ENCODE data around the gene DGKI. TPM values are rescaled to one million over a fixed set of nuclear protein-coding genes. Genes with fewer than 3 reads are reported as not detected.

DGKI gene
- total and polyA plus RNA-seq, 4 donors: 0.03 to 1.5 (median 0.33) TPM

- 21 to 25% methylated on average over 18 of the region's 18 CpGs for WGBS, 2 donors
- peaks cover 0 to 56% (median 41%) of the 10 kb centered on the region in 3 donors for H3K27me3 ChIP-seq (ENCODE audit: control insufficient read depth in 3 of 3, insufficient read depth in 3 of 3, low read length in 2 of 3)
- H3K4me3 ChIP-seq: no peak overlapping the region
- H3K36me3 ChIP-seq (ENCODE audit: control insufficient read depth in 4 of 4, insufficient read depth in 4 of 4, low read length in 4 of 4): no peaks in the 10 kb centered on the region
- no peak for TF ChIP-seq CTCF (IDR thresholded peaks at IDR 0.05; ENCODE audit: control extremely low read depth, extremely low read depth)
- H3K4me1 ChIP-seq (ENCODE audit: control insufficient read depth in 5 of 5, insufficient read depth in 5 of 5, low read length in 5 of 5): peaks cover 0 to 14% (median 0%) of the 10 kb centered on the region in 5 donors
- peaks cover 0 to 2% (median 0%) of the 10 kb centered on the region in 4 donors for H3K9me3 ChIP-seq (ENCODE audit: control insufficient read depth in 4 of 4, insufficient read depth in 3 of 4, low read length in 3 of 4)
- DNase-seq (peak; percentile 16 to 36 (median 33)), ATAC-seq (ENCODE audit: insufficient read depth, low FRiP score) (no peak)
- no peak overlapping the region for H3K9ac ChIP-seq (ENCODE audit: insufficient read depth in 1 of 2, low read length in 2 of 2)
- H3K27ac ChIP-seq (ENCODE audit: low read depth in 1 of 2, low read length in 1 of 2): no peak overlapping the region
Observed at GRCh38 chr7:137847568-137848050, 835 bp upstream of the DGKI start.

GRCh38 chr7:137846549-137846826, 286 bp downstream of the DGKI start:
- no peaks in the 10 kb centered on the region for H3K36me3 ChIP-seq (ENCODE audit: control insufficient read depth in 4 of 4, insufficient read depth in 4 of 4, low read length in 4 of 4)
- no peak overlapping the region for H3K4me3 ChIP-seq
- H3K27ac ChIP-seq (ENCODE audit: low read depth in 1 of 2, low read length in 1 of 2): no peak overlapping the region
- no peak for DNase-seq
- no peak overlapping the region for H3K9ac ChIP-seq (ENCODE audit: insufficient read depth in 1 of 2, low read length in 2 of 2)
- H3K9me3 ChIP-seq (ENCODE audit: control insufficient read depth in 4 of 4, insufficient read depth in 3 of 4, low read length in 3 of 4): peaks cover 0 to 2% (median 0%) of the 10 kb centered on the region in 4 donors
- no peak for TF ChIP-seq CTCF (IDR thresholded peaks at IDR 0.05; ENCODE audit: control extremely low read depth, extremely low read depth)
- ATAC-seq (ENCODE audit: insufficient read depth, low FRiP score): no peak
- peaks cover 0 to 62% (median 41%) of the 10 kb centered on the region in 3 donors for H3K27me3 ChIP-seq (ENCODE audit: control insufficient read depth in 3 of 3, insufficient read depth in 3 of 3, low read length in 2 of 3)
- WGBS, 2 donors: 0 to 1% methylated on average over 23 to 47 of the region's 47 CpGs
- H3K4me1 ChIP-seq (ENCODE audit: control insufficient read depth in 5 of 5, insufficient read depth in 5 of 5, low read length in 5 of 5): peaks cover 0 to 14% (median 0%) of the 10 kb centered on the region in 5 donors

GRCh38 chr7:137844677-137845425, 1.9 kb downstream of the DGKI start:
- peaks cover 0 to 2% (median 0%) of the 10 kb centered on the region in 4 donors for H3K9me3 ChIP-seq (ENCODE audit: control insufficient read depth in 4 of 4, insufficient read depth in 3 of 4, low read length in 3 of 4)
- TF ChIP-seq CTCF (IDR thresholded peaks at IDR 0.05; ENCODE audit: control extremely low read depth, extremely low read depth): no peak
- no peak overlapping the region for H3K9ac ChIP-seq (ENCODE audit: insufficient read depth in 1 of 2, low read length in 2 of 2)
- no peaks in the 10 kb centered on the region for H3K36me3 ChIP-seq (ENCODE audit: control insufficient read depth in 4 of 4, insufficient read depth in 4 of 4, low read length in 4 of 4)
- H3K4me1 ChIP-seq (ENCODE audit: control insufficient read depth in 5 of 5, insufficient read depth in 5 of 5, low read length in 5 of 5): peaks cover 0 to 14% (median 0%) of the 10 kb centered on the region in 5 donors
- peaks cover 0 to 66% (median 41%) of the 10 kb centered on the region in 3 donors for H3K27me3 ChIP-seq (ENCODE audit: control insufficient read depth in 3 of 3, insufficient read depth in 3 of 3, low read length in 2 of 3)
- no peak overlapping the region for H3K4me3 ChIP-seq
- no peak for DNase-seq
- H3K27ac ChIP-seq (ENCODE audit: low read depth in 1 of 2, low read length in 1 of 2): no peak overlapping the region
- no peak for ATAC-seq (ENCODE audit: insufficient read depth, low FRiP score)
- WGBS, 2 donors: 81 to 84% methylated on average over 8 of the region's 8 CpGs

Data from lung (tissue), 12 donors.